Posterior cingulate gyrus (tissue), 11 donors: ENCODE data around the gene DCXR.
A peak's percentile ranks its signal among the peaks of the same experiment; 100 is the strongest.

Source experiments
- DNase-seq, 10 donors: peaks; one replicate each; pipeline versions ENCODE4 v3.0.0 to v3.0.0-alpha.2; 2020 to 2021; ENCODE audit warnings: mixed read lengths in 3 of 10
- intact Hi-C: fragments of 100-400 bp; cut with DNase I; formaldehyde crosslinking; loops from one replicate; pipeline ENCODE4 v1.15.1; 2023

Gene DCXR

GRCh38 chr17:82003411-82004381 is 33.8 kb downstream of the DCXR start:
- no peak for DNase-seq
- intact Hi-C loops: no loop called here

GRCh38 chr17:82001571-82002056 is 35.9 kb downstream of the DCXR start:
- DNase-seq: no peak
- intact Hi-C loops: no loop called here

- intact Hi-C loops: no loop called here
- no peak for DNase-seq
Measured at GRCh38 chr17:82000803-82001570, 36.5 kb downstream of the DCXR start.

- DNase-seq: no peak
- intact Hi-C loops: no loop called here
Measured at GRCh38 chr17:81999976-82000802, 37.3 kb downstream of the DCXR start.

- DNase-seq: no peak
- intact Hi-C loops: no loop called here
Measured at GRCh38 chr17:81999587-81999975, 37.9 kb downstream of the DCXR start.

GRCh38 chr17:81998691-81999438 is 38.6 kb downstream of the DCXR start:
- peak in 1 of 10 donors; percentile 69 for DNase-seq
- intact Hi-C loops: no loop called here

GRCh38 chr17:81998212-81998611 is 39.3 kb downstream of the DCXR start:
- no peak for DNase-seq
- intact Hi-C loops: no loop called here

GRCh38 chr17:81996757-81997441 is 40.6 kb downstream of the DCXR start:
- no peak for DNase-seq
- intact Hi-C loops: no loop called here

- intact Hi-C loops: no loop called here
- no peak for DNase-seq
Measured at GRCh38 chr17:81996232-81996756, 41.2 kb downstream of the DCXR start.

GRCh38 chr17:81995463-81996231 is 41.9 kb downstream of the DCXR start:
- intact Hi-C loops: no loop called here
- peak in 1 of 10 donors; percentile 50 for DNase-seq

- peak in 1 of 10 donors; percentile 78 for DNase-seq
- intact Hi-C loops: no loop called here
Measured at GRCh38 chr17:81994593-81995462, 42.7 kb downstream of the DCXR start.

GRCh38 chr17:81993729-81994592 is 43.5 kb downstream of the DCXR start:
- peak in 1 of 10 donors; percentile 79 for DNase-seq
- intact Hi-C loops: no loop called here

- intact Hi-C loops: no loop called here
- peak in 1 of 10 donors; percentile 80 for DNase-seq
Measured at GRCh38 chr17:81992306-81993102, 45.0 kb downstream of the DCXR start.

GRCh38 chr17:81991684-81992305 is 45.7 kb downstream of the DCXR start:
- intact Hi-C loops: no loop called here

More at GRCh38 chr17:81991684-81992305, 45.7 kb downstream of the DCXR start:
- DNase-seq: peak in 7 of 10 donors; percentile 42 to 92 (median 56)
